22Rv1 (cell line): ENCODE results near the gene SLC26A8.

ENCODE experiments used
- CTCF ChIP-seq: fragments of 450-650 bp; IDR thresholded peaks from 2 replicates; pipeline ENCODE4 v1.5.1; 2017; ENCODE audit warnings: mild to moderate bottlenecking
- ZFX ChIP-seq: fragments of 450-650 bp; IDR thresholded peaks from 2 replicates; pipeline ENCODE4 v1.6.1; 2017; ENCODE audit warnings: antibody characterized with exemption, borderline replicate concordance

- TF ChIP-seq CTCF (no peak), ZFX (no peak)
Observed at GRCh38 chr6:36054956-36055355, 30.5 kb upstream of the SLC26A8 start.
